Activated CD4-positive, alpha-beta T cell treated with anti-CD3 and anti-CD28 coated beads, Interleukin-2, amount 10 ng/mL, durations not matched to agents 24 days and 14 days (primary cell): ENCODE data around the gene IQCF2. TPM values are rescaled to one million over a fixed set of nuclear protein-coding genes. Genes with fewer than 3 reads are reported as not detected.
"Not testable (repeated sequence)": the region's sequence is repeated elsewhere in the genome, so short reads cannot be mapped to it uniquely, and the experiment has no call there.

Experiments used
- DNase-seq: peaks from one replicate; pipeline ENCODE4 v3.0.0; 2022
- H3K27ac Mint-ChIP-seq: one replicate; pipeline ENCODE4 v1.8.0; 2022; ENCODE audit warnings: mild to moderate bottlenecking, mixed read lengths
- H3K27me3 Mint-ChIP-seq: one replicate; pipeline ENCODE4 v1.8.0; 2022; ENCODE audit warnings: mixed read lengths
- H3K36me3 Mint-ChIP-seq: one replicate; pipeline ENCODE4 v1.8.0; 2022; ENCODE audit warnings: low read depth, mild to moderate bottlenecking, mixed read lengths
- H3K4me1 Mint-ChIP-seq: one replicate; pipeline ENCODE4 v1.8.0; 2021; ENCODE audit warnings: mixed read lengths
- H3K4me3 Mint-ChIP-seq: one replicate; pipeline ENCODE4 v1.8.0; 2022; ENCODE audit warnings: mild to moderate bottlenecking, moderate library complexity, mixed read lengths
- H3K9me3 Mint-ChIP-seq: one replicate; pipeline ENCODE4 v1.8.0; 2021; ENCODE audit warnings: mixed read lengths
- intact Hi-C: fragments of 100-400 bp; cut with micrococcal nuclease; formaldehyde crosslinking; loops from one replicate; pipeline ENCODE4 v1.15.1; 2023
- total RNA-seq: library from RNA; stranded (reverse); gene quantifications from 2 replicates; pipeline ENCODE4 v1.2.3, GENCODE V29; 2022

IQCF2 gene
- total RNA-seq, result not detected in 2 replicates

GRCh38 chr3:51860703-51861665 is at the start of gene IQCF2:
Gene IQCF2, plus strand, starts transcription at chr3:51861615. Its CDS starts 52 bp downstream, at chr3:51861667.
- Mint-ChIP-seq H3K9me3 (no peaks in the 10 kb centered on the region), H3K4me3 (no peak within 1 kb of the TSS), H3K27ac (no peak within 1 kb of the TSS), H3K4me1 (no peaks in the 10 kb centered on the region), H3K27me3 (peaks cover 11% of the 10 kb centered on the region), H3K36me3 (no peaks in the 10 kb centered on the region)
- DNase-seq, result no peak
- intact Hi-C loops, result no loop called here

GRCh38 chr3:51813539-51813938 is 47.9 kb upstream of the IQCF2 start:
- intact Hi-C loops, result no loop called here
- no peak for DNase-seq
- Mint-ChIP-seq H3K36me3 (no peaks in the 10 kb centered on the region), H3K27me3 (peaks cover 7% of the 10 kb centered on the region), H3K9me3 (no peaks in the 10 kb centered on the region), H3K4me1 (no peaks in the 10 kb centered on the region), H3K27ac (no peak overlapping the region), H3K4me3 (no peak overlapping the region)

GRCh38 chr3:51814034-51814433 is 47.4 kb upstream of the IQCF2 start:
- Mint-ChIP-seq H3K9me3 (no peaks in the 10 kb centered on the region), H3K27ac (no peak overlapping the region), H3K36me3 (no peaks in the 10 kb centered on the region), H3K4me1 (no peaks in the 10 kb centered on the region), H3K27me3 (peaks cover 7% of the 10 kb centered on the region), H3K4me3 (no peak overlapping the region)
- DNase-seq, result no peak
- intact Hi-C loops, result no loop called here

GRCh38 chr3:51815614-51816013 is 45.8 kb upstream of the IQCF2 start:
- no peak overlapping the region for H3K4me3 Mint-ChIP-seq
- intact Hi-C loops, result no loop called here
- H3K36me3 Mint-ChIP-seq, result no peaks in the 10 kb centered on the region
- DNase-seq, result no peak
- H3K4me1 Mint-ChIP-seq, result peaks cover under 1% of the 10 kb centered on the region
- H3K9me3 Mint-ChIP-seq, result no peaks in the 10 kb centered on the region
- H3K27ac Mint-ChIP-seq, result no peak overlapping the region
- peaks cover 7% of the 10 kb centered on the region for H3K27me3 Mint-ChIP-seq

- no peak for DNase-seq
- Mint-ChIP-seq H3K36me3 (no peaks in the 10 kb centered on the region), H3K27me3 (peaks cover 9% of the 10 kb centered on the region), H3K9me3 (peaks cover 2% of the 10 kb centered on the region), H3K27ac (no peak overlapping the region), H3K4me1 (peaks cover 3% of the 10 kb centered on the region), H3K4me3 (no peak overlapping the region)
- intact Hi-C loops, result no loop called here
Measured at GRCh38 chr3:51816723-51817122, 44.7 kb upstream of the IQCF2 start.

- peaks cover 3% of the 10 kb centered on the region for H3K4me1 Mint-ChIP-seq
- H3K4me3 Mint-ChIP-seq, result no peak overlapping the region
- peaks cover 4% of the 10 kb centered on the region for H3K9me3 Mint-ChIP-seq
- no peak for DNase-seq
- intact Hi-C loops, result no loop called here
- no peaks in the 10 kb centered on the region for H3K36me3 Mint-ChIP-seq
- H3K27me3 Mint-ChIP-seq, result peaks cover 10% of the 10 kb centered on the region
- H3K27ac Mint-ChIP-seq, result no peak overlapping the region
Measured at GRCh38 chr3:51817375-51817774, 44.0 kb upstream of the IQCF2 start.

- no peak for DNase-seq
- intact Hi-C loops, result no loop called here
- peaks cover 16% of the 10 kb centered on the region for H3K27me3 Mint-ChIP-seq
- no peak overlapping the region for H3K4me3 Mint-ChIP-seq
- peaks cover 3% of the 10 kb centered on the region for H3K4me1 Mint-ChIP-seq
- H3K9me3 Mint-ChIP-seq, result peaks cover 4% of the 10 kb centered on the region
- no peak overlapping the region for H3K27ac Mint-ChIP-seq
- no peaks in the 10 kb centered on the region for H3K36me3 Mint-ChIP-seq
Measured at GRCh38 chr3:51819151-51819550, 42.3 kb upstream of the IQCF2 start.

GRCh38 chr3:51819709-51820406 is 41.6 kb upstream of the IQCF2 start:
- H3K4me3 Mint-ChIP-seq, result no peak overlapping the region

GRCh38 chr3:51828297-51828696 is 33.1 kb upstream of the IQCF2 start:
- Mint-ChIP-seq H3K36me3 (peaks cover 4% of the 10 kb centered on the region), H3K4me3 (no peak overlapping the region), H3K27me3 (peaks cover 27% of the 10 kb centered on the region), H3K9me3 (peaks cover 12% of the 10 kb centered on the region), H3K27ac (no peak overlapping the region), H3K4me1 (no peaks in the 10 kb centered on the region)
- no peak for DNase-seq
- intact Hi-C loops, result no loop called here

More at GRCh38 chr3:51819709-51820406, 41.6 kb upstream of the IQCF2 start:
- Mint-ChIP-seq H3K4me1 (peaks cover 3% of the 10 kb centered on the region), H3K27ac (no peak overlapping the region), H3K27me3 (peaks cover 19% of the 10 kb centered on the region), H3K36me3 (no peaks in the 10 kb centered on the region), H3K9me3 (peaks cover 4% of the 10 kb centered on the region)
- intact Hi-C loops, result no loop called here
- no peak for DNase-seq

- H3K27me3 Mint-ChIP-seq, result peaks cover 38% of the 10 kb centered on the region
- H3K4me3 Mint-ChIP-seq, result no peak overlapping the region
- peaks cover 16% of the 10 kb centered on the region for H3K9me3 Mint-ChIP-seq
- intact Hi-C loops, result no loop called here
- no peak for DNase-seq
- H3K36me3 Mint-ChIP-seq, result peaks cover 4% of the 10 kb centered on the region
- H3K4me1 Mint-ChIP-seq, result no peaks in the 10 kb centered on the region
- no peak overlapping the region for H3K27ac Mint-ChIP-seq
Measured at GRCh38 chr3:51830345-51830744, 31.1 kb upstream of the IQCF2 start.

GRCh38 chr3:51830836-51831385 is 30.5 kb upstream of the IQCF2 start:
- Mint-ChIP-seq H3K36me3 (peaks cover 4% of the 10 kb centered on the region), H3K27me3 (peaks cover 34% of the 10 kb centered on the region), H3K9me3 (peaks cover 10% of the 10 kb centered on the region), H3K4me3 (no peak overlapping the region), H3K27ac (no peak overlapping the region), H3K4me1 (no peaks in the 10 kb centered on the region)
- intact Hi-C loops, result no loop called here
- no peak for DNase-seq

- no peaks in the 10 kb centered on the region for H3K4me1 Mint-ChIP-seq
- intact Hi-C loops, result no loop called here
- DNase-seq, result no peak
- H3K9me3 Mint-ChIP-seq, result peaks cover 5% of the 10 kb centered on the region
- H3K36me3 Mint-ChIP-seq, result no peaks in the 10 kb centered on the region
- no peak overlapping the region for H3K27ac Mint-ChIP-seq
- H3K27me3 Mint-ChIP-seq, result peaks cover 31% of the 10 kb centered on the region
- H3K4me3 Mint-ChIP-seq, result no peak overlapping the region
Measured at GRCh38 chr3:51836606-51837005, 24.8 kb upstream of the IQCF2 start.

- Mint-ChIP-seq H3K9me3 (peaks cover 9% of the 10 kb centered on the region), H3K36me3 (no peaks in the 10 kb centered on the region), H3K27me3 (peaks cover 38% of the 10 kb centered on the region), H3K4me1 (no peaks in the 10 kb centered on the region), H3K4me3 (no peak overlapping the region), H3K27ac (no peak overlapping the region)
- no peak for DNase-seq
- intact Hi-C loops, result no loop called here
Measured at GRCh38 chr3:51845129-51845528, 16.3 kb upstream of the IQCF2 start.

- H3K4me1 Mint-ChIP-seq, H3K27ac Mint-ChIP-seq, intact Hi-C loops: not testable (repeated sequence)
Measured at GRCh38 chr3:51855411-51855810, 6.0 kb upstream of the IQCF2 start.

More at GRCh38 chr3:51855411-51855810, 6.0 kb upstream of the IQCF2 start:
- not testable (repeated sequence) for DNase-seq, H3K9me3 Mint-ChIP-seq, H3K4me3 Mint-ChIP-seq, H3K36me3 Mint-ChIP-seq, H3K27me3 Mint-ChIP-seq
